Karpas-422 (cell line): ENCODE measurements around the gene NTRK3. TPM values are rescaled to one million over a fixed set of nuclear protein-coding genes. Genes with fewer than 3 reads are reported as not detected.

Experiments
- DNase-seq: peaks from one replicate; pipeline ENCODE4 v3.0.0-alpha.2; 2015
- H2AFZ ChIP-seq: fragments of 200-600 bp; sonication (generic); 2 replicates; pipeline ENCODE4 v1.6.1; 2014; ENCODE audit warnings: antibody characterized with exemption, low read length, mixed read lengths
- H3K27ac ChIP-seq: fragments of 200-600 bp; sonication (generic); 2 replicates; pipeline ENCODE4 v1.5.1; 2014; ENCODE audit warnings: mild to moderate bottlenecking, low read length, moderate library complexity
- H3K27me3 ChIP-seq: fragments of 200-600 bp; sonication (generic); 2 replicates; pipeline ENCODE4 v1.6.1; 2014; ENCODE audit warnings: low read length, mixed read lengths
- H3K36me3 ChIP-seq: fragments of 200-600 bp; sonication (generic); 2 replicates; pipeline ENCODE4 v1.6.1; 2014; ENCODE audit warnings: low read length, mixed read lengths; ENCODE audit not compliant: insufficient read depth
- H3K4me1 ChIP-seq: fragments of 200-600 bp; sonication (generic); 2 replicates; pipeline ENCODE4 v1.6.1; 2014; ENCODE audit warnings: mild to moderate bottlenecking, low read length, mixed read lengths
- H3K4me2 ChIP-seq: fragments of 200-600 bp; sonication (generic); 2 replicates; pipeline ENCODE4 v1.6.1; 2014; ENCODE audit warnings: low read length, low read depth, mild to moderate bottlenecking; ENCODE audit not compliant: poor library complexity, severe bottlenecking
- H3K4me3 ChIP-seq: fragments of 200-600 bp; sonication (generic); 2 replicates; pipeline ENCODE4 v1.5.1; 2014; ENCODE audit warnings: mild to moderate bottlenecking, antibody characterized with exemption, low read length, mixed read lengths
- H3K79me2 ChIP-seq: fragments of 200-600 bp; sonication (generic); 2 replicates; pipeline ENCODE4 v1.6.1; 2014; ENCODE audit warnings: mild to moderate bottlenecking, low read length, mixed read lengths
- H3K9ac ChIP-seq: fragments of 200-600 bp; sonication (generic); 2 replicates; pipeline ENCODE4 v1.6.0; 2014; ENCODE audit warnings: low read length
- H3K9me2 ChIP-seq: fragments of 200-600 bp; sonication (generic), shearing (Covaris generic); replicated peaks from 2 replicates; pipeline ENCODE4 v1.6.0; 2014; ENCODE audit warnings: mild to moderate bottlenecking, low read length, moderate library complexity; ENCODE audit not compliant: insufficient read depth
- H3K9me3 ChIP-seq: fragments of 300-700, 200-600 bp; sonication (generic); 2 replicates; pipeline ENCODE4 v1.6.1; 2014; ENCODE audit warnings: low read length, mixed read lengths
- H4K20me1 ChIP-seq: fragments of 200-600 bp; sonication (generic); 2 replicates; pipeline ENCODE4 v1.6.1; 2014; ENCODE audit warnings: mild to moderate bottlenecking, antibody characterized with exemption, low read length, low read depth; ENCODE audit not compliant: insufficient read depth
- total RNA-seq: library from RNA; depleted of rRNA; stranded (reverse); fragments of >200 nt; shearing (Covaris generic); gene quantifications from 2 replicates; pipeline ENCODE4 v1.2.3, GENCODE V29; 2014; ENCODE audit warnings: low replicate concordance

Gene NTRK3
- total RNA-seq, 1 experiment from 2014 or later: 0.11 TPM

GRCh38 chr15:88177451-88177850 is 79.1 kb downstream of the NTRK3 start:
- DNase-seq: no peak

GRCh38 chr15:88174571-88174970 is 82.0 kb downstream of the NTRK3 start:
- Histone ChIP-seq H3K4me3 (no peak overlapping the region), H3K9ac (no peak overlapping the region), H4K20me1 (peaks cover 10% of the 10 kb centered on the region; the same call in 1 of the 2 replicates), H3K79me2 (no peaks in the 10 kb centered on the region), H2AFZ (no peak overlapping the region), H3K27me3 (no peaks in the 10 kb centered on the region), H3K4me1 (peaks cover 21% of the 10 kb centered on the region), H3K9me3 (no peaks in the 10 kb centered on the region), H3K36me3 (no peaks in the 10 kb centered on the region), H3K27ac (no peak overlapping the region), H3K4me2 (no peak overlapping the region), H3K9me2 (no peaks in the 10 kb centered on the region)
- DNase-seq: no peak

More at GRCh38 chr15:88177451-88177850, 79.1 kb downstream of the NTRK3 start:
- Histone ChIP-seq H3K9ac (no peak overlapping the region), H3K79me2 (no peaks in the 10 kb centered on the region), H2AFZ (no peak overlapping the region), H4K20me1 (peaks cover 11% of the 10 kb centered on the region; the same call in 1 of the 2 replicates), H3K4me1 (peaks cover 20% of the 10 kb centered on the region), H3K9me3 (no peaks in the 10 kb centered on the region), H3K36me3 (no peaks in the 10 kb centered on the region), H3K27ac (no peak overlapping the region), H3K27me3 (peaks cover 2% of the 10 kb centered on the region; the same call in 1 of the 2 replicates), H3K4me2 (no peak overlapping the region), H3K4me3 (no peak overlapping the region), H3K9me2 (no peaks in the 10 kb centered on the region)

GRCh38 chr15:88166082-88166993 is 90.2 kb downstream of the NTRK3 start:
- Histone ChIP-seq H3K9me2 (no peaks in the 10 kb centered on the region), H3K79me2 (no peaks in the 10 kb centered on the region), H3K4me2 (no peak overlapping the region), H3K27me3 (no peaks in the 10 kb centered on the region), H3K9ac (no peak overlapping the region), H3K36me3 (no peaks in the 10 kb centered on the region), H4K20me1 (peaks cover 10% of the 10 kb centered on the region; the same call in 1 of the 2 replicates), H3K9me3 (no peaks in the 10 kb centered on the region), H3K4me1 (peaks cover 11% of the 10 kb centered on the region), H2AFZ (no peak overlapping the region), H3K27ac (no peak overlapping the region), H3K4me3 (no peak overlapping the region)
- peak; percentile 70 for DNase-seq

GRCh38 chr15:88161636-88162035 is 94.9 kb downstream of the NTRK3 start:
- no peak overlapping the region for H3K27ac ChIP-seq
- no peaks in the 10 kb centered on the region for H4K20me1 ChIP-seq
- H3K27me3 ChIP-seq: no peaks in the 10 kb centered on the region
- no peak overlapping the region for H3K9ac ChIP-seq
- H3K79me2 ChIP-seq: no peaks in the 10 kb centered on the region
- no peaks in the 10 kb centered on the region for H3K4me1 ChIP-seq
- no peak overlapping the region for H2AFZ ChIP-seq
- H3K4me3 ChIP-seq: no peak overlapping the region
- no peaks in the 10 kb centered on the region for H3K9me3 ChIP-seq
- no peaks in the 10 kb centered on the region for H3K36me3 ChIP-seq
- DNase-seq: no peak
- no peaks in the 10 kb centered on the region for H3K9me2 ChIP-seq
- H3K4me2 ChIP-seq: no peak overlapping the region

GRCh38 chr15:88155310-88155709 is 101.2 kb downstream of the NTRK3 start:
- Histone ChIP-seq H3K4me3 (no peak overlapping the region), H3K9ac (no peak overlapping the region), H3K27ac (no peak overlapping the region), H3K27me3 (no peaks in the 10 kb centered on the region), H3K36me3 (no peaks in the 10 kb centered on the region), H4K20me1 (no peaks in the 10 kb centered on the region), H3K9me2 (no peaks in the 10 kb centered on the region), H3K79me2 (no peaks in the 10 kb centered on the region), H3K4me2 (no peak overlapping the region), H3K4me1 (no peaks in the 10 kb centered on the region), H2AFZ (no peak overlapping the region), H3K9me3 (no peaks in the 10 kb centered on the region)
- DNase-seq: no peak

GRCh38 chr15:88152672-88153071 is 103.9 kb downstream of the NTRK3 start:
- H3K36me3 ChIP-seq: no peaks in the 10 kb centered on the region
- H3K27ac ChIP-seq: no peak overlapping the region
- DNase-seq: no peak
- no peaks in the 10 kb centered on the region for H4K20me1 ChIP-seq
- H3K79me2 ChIP-seq: no peaks in the 10 kb centered on the region
- no peak overlapping the region for H3K4me2 ChIP-seq
- no peaks in the 10 kb centered on the region for H3K9me3 ChIP-seq
- H3K9ac ChIP-seq: no peak overlapping the region
- no peak overlapping the region for H2AFZ ChIP-seq
- H3K9me2 ChIP-seq: no peaks in the 10 kb centered on the region
- no peaks in the 10 kb centered on the region for H3K27me3 ChIP-seq
- H3K4me3 ChIP-seq: no peak overlapping the region
- no peaks in the 10 kb centered on the region for H3K4me1 ChIP-seq

- no peaks in the 10 kb centered on the region for H3K36me3 ChIP-seq
- H3K4me1 ChIP-seq: no peaks in the 10 kb centered on the region
- no peak overlapping the region for H2AFZ ChIP-seq
- H3K27me3 ChIP-seq: no peaks in the 10 kb centered on the region
- H4K20me1 ChIP-seq: no peaks in the 10 kb centered on the region
- no peak overlapping the region for H3K4me2 ChIP-seq
- no peak overlapping the region for H3K9ac ChIP-seq
- H3K9me3 ChIP-seq: no peaks in the 10 kb centered on the region
- H3K4me3 ChIP-seq: no peak overlapping the region
- no peak overlapping the region for H3K27ac ChIP-seq
- no peak for DNase-seq
- no peaks in the 10 kb centered on the region for H3K79me2 ChIP-seq
- no peaks in the 10 kb centered on the region for H3K9me2 ChIP-seq
These were observed 108.8 kb downstream of the NTRK3 start for GRCh38 chr15:88147760-88148159.

- H3K27ac ChIP-seq: no peak overlapping the region
- H3K9ac ChIP-seq: no peak overlapping the region
- no peaks in the 10 kb centered on the region for H3K79me2 ChIP-seq
- no peaks in the 10 kb centered on the region for H3K9me2 ChIP-seq
- H3K4me3 ChIP-seq: no peak overlapping the region
- DNase-seq: no peak
- H2AFZ ChIP-seq: no peak overlapping the region
- H3K4me2 ChIP-seq: no peak overlapping the region
- H3K27me3 ChIP-seq: no peaks in the 10 kb centered on the region
- no peaks in the 10 kb centered on the region for H3K36me3 ChIP-seq
- H3K9me3 ChIP-seq: no peaks in the 10 kb centered on the region
- H3K4me1 ChIP-seq: no peaks in the 10 kb centered on the region
- no peaks in the 10 kb centered on the region for H4K20me1 ChIP-seq
These were observed 111.5 kb downstream of the NTRK3 start for GRCh38 chr15:88144921-88145653.
